Hepatocyte (in vitro differentiated cells): Measurements from ENCODE around the gene ARL4A.

ENCODE experiments used
- EZH2 ChIP-seq: fragments of 200-600 bp; sonication (generic); IDR thresholded peaks from 2 replicates; pipeline ENCODE4 v1.6.1; 2016; ENCODE audit warnings: antibody characterized with exemption, mild to moderate bottlenecking, borderline replicate concordance
- EZH2phosphoT487 ChIP-seq: fragments of 200-600 bp; sonication (generic); IDR thresholded peaks from one replicate; pipeline ENCODE4 v1.6.1; 2018; ENCODE audit warnings: antibody characterized with exemption, mild to moderate bottlenecking, low read depth, moderate library complexity; ENCODE audit not compliant: unreplicated experiment, severe bottlenecking
- TF ChIP-seq, protein P1 (sequence below): fragments of 200-600 bp; sonication (generic); IDR thresholded peaks from 2 replicates; pipeline ENCODE4 v1.5.1; 2016; ENCODE audit warnings: antibody characterized with exemption, mild to moderate bottlenecking; ENCODE audit not compliant: poor library complexity

- TF ChIP-seq, protein P1, sequence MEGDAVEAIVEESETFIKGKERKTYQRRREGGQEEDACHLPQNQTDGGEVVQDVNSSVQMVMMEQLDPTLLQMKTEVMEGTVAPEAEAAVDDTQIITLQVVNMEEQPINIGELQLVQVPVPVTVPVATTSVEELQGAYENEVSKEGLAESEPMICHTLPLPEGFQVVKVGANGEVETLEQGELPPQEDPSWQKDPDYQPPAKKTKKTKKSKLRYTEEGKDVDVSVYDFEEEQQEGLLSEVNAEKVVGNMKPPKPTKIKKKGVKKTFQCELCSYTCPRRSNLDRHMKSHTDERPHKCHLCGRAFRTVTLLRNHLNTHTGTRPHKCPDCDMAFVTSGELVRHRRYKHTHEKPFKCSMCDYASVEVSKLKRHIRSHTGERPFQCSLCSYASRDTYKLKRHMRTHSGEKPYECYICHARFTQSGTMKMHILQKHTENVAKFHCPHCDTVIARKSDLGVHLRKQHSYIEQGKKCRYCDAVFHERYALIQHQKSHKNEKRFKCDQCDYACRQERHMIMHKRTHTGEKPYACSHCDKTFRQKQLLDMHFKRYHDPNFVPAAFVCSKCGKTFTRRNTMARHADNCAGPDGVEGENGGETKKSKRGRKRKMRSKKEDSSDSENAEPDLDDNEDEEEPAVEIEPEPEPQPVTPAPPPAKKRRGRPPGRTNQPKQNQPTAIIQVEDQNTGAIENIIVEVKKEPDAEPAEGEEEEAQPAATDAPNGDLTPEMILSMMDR: no peak
- TF ChIP-seq EZH2 (no peak), EZH2phosphoT487 (no peak)
Measured at GRCh38 chr7:12713625-12714378, 26.4 kb downstream of the ARL4A start.
